Upper lobe of left lung (tissue), 6 donors: ENCODE results near the gene CCDC78. TPM values are rescaled to one million over a fixed set of nuclear protein-coding genes. Genes with fewer than 3 reads are reported as not detected.
A peak's percentile ranks its signal among the peaks of the same experiment; 100 is the strongest.

ENCODE experiments used
- ATAC-seq, 2 donors: fragments of 200-7000 bp; cut with Tn5 transposase; one replicate each; pipeline ENCODE4 v1.9.1; 2022; ENCODE audit warnings: mild to moderate bottlenecking in 2 of 2, moderate library complexity in 2 of 2; ENCODE audit not compliant: low FRiP score in 2 of 2
- DNase-seq, 2 donors: peaks; one replicate each; pipeline ENCODE4 v3.0.0-alpha.2; 2019 to 2020
- H3K27ac ChIP-seq, 4 donors: fragments of 200-600 bp; sonication (generic); one replicate each; pipeline ENCODE4 v1.5.1; 2016 to 2019
- H3K27me3 ChIP-seq, 4 donors: fragments of 200-600 bp; sonication (generic); one replicate each; pipeline ENCODE4 v1.5.1; 2017 to 2019
- H3K36me3 ChIP-seq, 4 donors: fragments of 200-600 bp; sonication (generic); one replicate each; pipeline ENCODE4 v1.5.1; 2016 to 2019
- H3K4me1 ChIP-seq, 4 donors: fragments of 200-600 bp; sonication (generic); one replicate each; pipeline ENCODE4 v1.5.1; 2018 to 2019
- H3K4me3 ChIP-seq, 4 donors: fragments of 200-600 bp; sonication (generic); one replicate each; pipeline ENCODE4 v1.5.1; 2017 to 2019; ENCODE audit warnings: mild to moderate bottlenecking in 2 of 4, moderate library complexity in 1 of 4
- H3K9me3 ChIP-seq, 4 donors: fragments of 200-600 bp; sonication (generic); one replicate each; pipeline ENCODE4 v1.5.1; 2018 to 2019
- CTCF ChIP-seq, 6 experiments: fragments of 450-650 bp in 4 of 6; fragments of 200-600 bp in 2 of 6; sonication (generic) in 2 of 6; IDR thresholded peaks; one replicate each; pipeline ENCODE4 v1.5.1; 2016 to 2019; ENCODE audit warnings: antibody characterized with exemption in 6 of 6
- EP300 ChIP-seq, 4 donors: sonication (generic); formaldehyde crosslinking; IDR thresholded peaks; one replicate each; pipeline ENCODE4 v1.5.1; 2017; ENCODE audit warnings: antibody characterized with exemption in 4 of 4, control low read depth in 2 of 4
- POLR2A ChIP-seq, 4 donors: fragments of 450-650 bp; IDR thresholded peaks; one replicate each; pipeline ENCODE4 v1.5.1; 2016 to 2017; ENCODE audit warnings: antibody characterized with exemption in 4 of 4, mild to moderate bottlenecking in 2 of 4
- POLR2AphosphoS5 ChIP-seq, 2 donors: sonication (generic); formaldehyde crosslinking; IDR thresholded peaks; one replicate each; pipeline ENCODE4 v1.5.1; 2017; ENCODE audit warnings: antibody characterized with exemption in 2 of 2
- WGBS, 2 donors: methylation state at CpG; one replicate each; pipeline ENCODE4 v1.1.5; 2017 to 2018; 5-methylcytosine and 5-hydroxymethylcytosine counted together
- total RNA-seq, 6 donors: library from RNA; depleted of rRNA in 4 of 6; stranded (reverse); fragments of >200 nt in 4 of 6; gene quantifications; one replicate each; pipeline versions ENCODE4 v1.1.0 to v1.2.1, GENCODE V29; 2016 to 2021
- donor health status: DM: no; HTN: no; CAD: no; lungs with moderate emphysema.
- donor health status: DM: no; HTN: yes; CAD: no; lungs with severe emphysema.

The CCDC78 gene
- total RNA-seq, 6 donors from 2014 or later: 3.5 to 69.1 (median 23.3) TPM

GRCh38 chr16:730666-731509 lies 4.6 kb upstream of the CCDC78 start:
- ATAC-seq: no peak
- WGBS, 2 donors: 87 to 90% methylated on average over 13 to 19 of the region's 22 CpGs
- Histone ChIP-seq H3K27me3 (peaks cover 0 to 26% (median 17%) of the 10 kb centered on the region in 4 donors), H3K4me1 (peaks cover 20 to 32% (median 28%) of the 10 kb centered on the region in 4 donors), H3K9me3 (no peaks in the 10 kb centered on the region), H3K4me3 (no peak overlapping the region), H3K36me3 (peaks cover 2 to 53% (median 31%) of the 10 kb centered on the region in 4 donors), H3K27ac (no peak overlapping the region)
- no peak for TF ChIP-seq POLR2A (IDR thresholded peaks at IDR 0.05)
- no peak for TF ChIP-seq POLR2AphosphoS5 (IDR thresholded peaks at IDR 0.05)
- no peak for TF ChIP-seq CTCF (IDR thresholded peaks at IDR 0.05)
- no peak for TF ChIP-seq EP300 (IDR thresholded peaks at IDR 0.05)
- DNase-seq: peak in 1 of 2 donors; percentile 56

GRCh38 chr16:729768-730665 lies 3.8 kb upstream of the CCDC78 start:
- Histone ChIP-seq H3K9me3 (no peaks in the 10 kb centered on the region), H3K27ac (no peak overlapping the region), H3K4me3 (no peak overlapping the region), H3K27me3 (peaks cover 0 to 29% (median 17%) of the 10 kb centered on the region in 4 donors), H3K4me1 (peaks cover 20 to 33% (median 28%) of the 10 kb centered on the region in 4 donors), H3K36me3 (peaks cover 2 to 44% (median 27%) of the 10 kb centered on the region in 4 donors)
- DNase-seq: peak in 1 of 2 donors; percentile 82
- WGBS, 2 donors: 92 to 93% methylated on average over 16 to 27 of the region's 37 CpGs
- no peak for ATAC-seq
- TF ChIP-seq CTCF (IDR thresholded peaks at IDR 0.05) (no peak), POLR2A (IDR thresholded peaks at IDR 0.05) (no peak), EP300 (IDR thresholded peaks at IDR 0.05) (no peak), POLR2AphosphoS5 (IDR thresholded peaks at IDR 0.05) (no peak)

GRCh38 chr16:728890-729744 lies 2.9 kb upstream of the CCDC78 start:
- no peak overlapping the region for H3K27ac ChIP-seq
- ATAC-seq (no peak), DNase-seq (peak in 1 of 2 donors; percentile 86)
- H3K4me3 ChIP-seq: peak overlapping the region in 3 of 4 donors; percentile 54 to 65 (median 64)
- H3K36me3 ChIP-seq: peaks cover under 1 to 35% (median 19%) of the 10 kb centered on the region in 4 donors
- TF ChIP-seq POLR2A (IDR thresholded peaks at IDR 0.05) (peak in 1 of 4 donors; percentile 1), POLR2AphosphoS5 (IDR thresholded peaks at IDR 0.05) (no peak)
- H3K4me1 ChIP-seq: peaks cover 20 to 33% (median 28%) of the 10 kb centered on the region in 4 donors
- H3K27me3 ChIP-seq: peaks cover 0 to 29% (median 17%) of the 10 kb centered on the region in 4 donors
- 59 to 88% methylated on average over 12 to 33 of the region's 55 CpGs for WGBS, 2 donors
- no peaks in the 10 kb centered on the region for H3K9me3 ChIP-seq

- H3K27ac ChIP-seq: peak overlapping the region in 2 of 4 donors; percentile 52 to 53
- peak; percentile 70 to 94 for DNase-seq
- TF ChIP-seq EP300 (IDR thresholded peaks at IDR 0.05) (no peak), CTCF (IDR thresholded peaks at IDR 0.05) (no peak), POLR2A (IDR thresholded peaks at IDR 0.05) (peak in 1 of 4 donors; percentile 30), POLR2AphosphoS5 (IDR thresholded peaks at IDR 0.05) (peak in 1 of 2 donors; percentile 16)
These were observed 2.1 kb upstream of the CCDC78 start for GRCh38 chr16:728131-728889.

More at GRCh38 chr16:728131-728889, 2.1 kb upstream of the CCDC78 start:
- Histone ChIP-seq H3K36me3 (peaks cover 0 to 27% (median 15%) of the 10 kb centered on the region in 4 donors), H3K9me3 (no peaks in the 10 kb centered on the region), H3K4me3 (peak overlapping the region; percentile 6 to 65 (median 59)), H3K27me3 (peaks cover 0 to 29% (median 17%) of the 10 kb centered on the region in 4 donors), H3K4me1 (peaks cover 20 to 33% (median 28%) of the 10 kb centered on the region in 4 donors)
- 2 to 4% methylated on average over 15 to 30 of the region's 80 CpGs for WGBS, 2 donors
- peak in 1 of 2 donors; percentile 69 for ATAC-seq
